ENCODE measurements around the gene B4GALT2. TPM values are rescaled to one million over a fixed set of nuclear protein-coding genes. Genes with fewer than 3 reads are reported as not detected.

Gene B4GALT2
- total RNA-seq, 1 experiment from 2014 or later: 70.9 TPM

DNA sequence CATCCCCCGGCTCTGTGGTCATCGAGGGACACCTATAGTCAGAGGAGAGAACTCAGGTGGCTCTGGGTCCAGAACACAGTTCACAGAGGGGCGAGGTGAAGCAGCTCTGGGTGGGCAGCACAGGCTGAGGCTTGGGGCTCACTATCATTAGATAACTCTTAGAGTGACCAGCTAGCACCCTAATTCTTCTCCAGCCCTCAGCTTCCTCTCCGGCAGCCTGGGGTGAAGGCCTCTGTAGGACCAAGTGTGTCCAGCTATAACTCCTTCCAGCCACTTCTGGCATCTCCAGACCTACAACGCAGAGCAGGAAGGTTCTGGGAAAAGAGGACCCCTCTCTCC, 44.1 kb upstream of the B4GALT2 start:
- Histone ChIP-seq H4K5ac (ENCODE audit: insufficient read length, low read depth, low read length) (no peak overlapping the region), H3K56ac (ENCODE audit: insufficient read length, low read depth, low read length) (no peak overlapping the region), H3K4me1 (ENCODE audit: insufficient read depth, low read length) (peaks cover 8% of the 10 kb centered on the region; the same call in 1 of the 2 replicates), H3K9me3 (ENCODE audit: control insufficient read depth, low read depth, low read length) (no peaks in the 10 kb centered on the region), H3K23me2 (ENCODE audit: insufficient read length, low read depth, low read length, poor library complexity, severe bottlenecking) (peaks cover 21% of the 10 kb centered on the region), H4K8ac (replicated peaks; ENCODE audit: insufficient read length, low read depth, low read length) (no peak overlapping the region), H4K91ac (ENCODE audit: insufficient read length, low read depth, low read length) (no peak overlapping the region), H2BK15ac (ENCODE audit: low read depth, low read length) (no peak overlapping the region), H3K4ac (ENCODE audit: low read depth, low read length) (no peak overlapping the region), H2BK120ac (ENCODE audit: low read depth, low read length, poor library complexity, severe bottlenecking) (no peak overlapping the region), H2BK20ac (ENCODE audit: low read depth, low read length, poor library complexity, severe bottlenecking) (no peak overlapping the region), H2AFZ (ENCODE audit: low read length) (no peak overlapping the region), H3K4me2 (ENCODE audit: insufficient read depth, insufficient read length, low read length) (peak overlapping the region; percentile 10), H3K27me3 (ENCODE audit: insufficient read depth, low read length) (no peaks in the 10 kb centered on the region), H3K18ac (ENCODE audit: insufficient read length, low read depth, low read length) (no peak overlapping the region), H3K23ac (ENCODE audit: insufficient read length, low read depth, low read length) (no peak overlapping the region), H3K27ac (ENCODE audit: insufficient read length, low read depth, low read length) (no peak overlapping the region), H3K79me1 (ENCODE audit: insufficient read depth, low read depth, low read length, poor library complexity, severe bottlenecking) (no peaks in the 10 kb centered on the region), H3K79me2 (ENCODE audit: insufficient read depth, low read length) (no peaks in the 10 kb centered on the region), H2BK12ac (ENCODE audit: insufficient read length, low read depth, low read length) (no peak overlapping the region), H3K9ac (ENCODE audit: extremely low read depth, insufficient read length, low read length) (no peak overlapping the region), H4K20me1 (ENCODE audit: control insufficient read depth, insufficient read depth, insufficient read length) (no peaks in the 10 kb centered on the region), H2AK5ac (ENCODE audit: insufficient read length, low read length) (no peak overlapping the region), H3K14ac (ENCODE audit: insufficient read depth, low read length) (no peak overlapping the region), H3T11ph (ENCODE audit: low read length) (no peak overlapping the region), H2BK5ac (ENCODE audit: insufficient read length, low read length) (no peak overlapping the region)
- TF ChIP-seq, protein P1, sequence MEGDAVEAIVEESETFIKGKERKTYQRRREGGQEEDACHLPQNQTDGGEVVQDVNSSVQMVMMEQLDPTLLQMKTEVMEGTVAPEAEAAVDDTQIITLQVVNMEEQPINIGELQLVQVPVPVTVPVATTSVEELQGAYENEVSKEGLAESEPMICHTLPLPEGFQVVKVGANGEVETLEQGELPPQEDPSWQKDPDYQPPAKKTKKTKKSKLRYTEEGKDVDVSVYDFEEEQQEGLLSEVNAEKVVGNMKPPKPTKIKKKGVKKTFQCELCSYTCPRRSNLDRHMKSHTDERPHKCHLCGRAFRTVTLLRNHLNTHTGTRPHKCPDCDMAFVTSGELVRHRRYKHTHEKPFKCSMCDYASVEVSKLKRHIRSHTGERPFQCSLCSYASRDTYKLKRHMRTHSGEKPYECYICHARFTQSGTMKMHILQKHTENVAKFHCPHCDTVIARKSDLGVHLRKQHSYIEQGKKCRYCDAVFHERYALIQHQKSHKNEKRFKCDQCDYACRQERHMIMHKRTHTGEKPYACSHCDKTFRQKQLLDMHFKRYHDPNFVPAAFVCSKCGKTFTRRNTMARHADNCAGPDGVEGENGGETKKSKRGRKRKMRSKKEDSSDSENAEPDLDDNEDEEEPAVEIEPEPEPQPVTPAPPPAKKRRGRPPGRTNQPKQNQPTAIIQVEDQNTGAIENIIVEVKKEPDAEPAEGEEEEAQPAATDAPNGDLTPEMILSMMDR (conservative IDR thresholded peaks at IDR 0.05): no peak; the same call in 2 of the 3 replicates
- no CpG with 5 or more reads among the region's 5 CpGs for WGBS (ENCODE audit: extremely low coverage, insufficient read length, low lambda C conversion rate)
- Mint-ChIP-seq H3K27ac (no peak overlapping the region), H3K27me3 (ENCODE audit: low read depth) (peaks cover 15% of the 10 kb centered on the region), H3K4me3 (peak overlapping the region in 1 of 2 experiments; percentile 88; a peak in 2 of 5 replicates), H3K9me3 (no peaks in the 10 kb centered on the region), H3K4me1 (peaks cover 46 to 51% of the 10 kb centered on the region in 2 experiments), H3K36me3 (ENCODE audit: insufficient read depth in 1 of 3, low read depth in 3 of 3) (peaks cover 0 to 6% (median 0%) of the 10 kb centered on the region in 3 experiments; a peak in 2 of 7 replicates)
- no peak for DNase-seq
